ENCODE measurements around the gene REEP3. TPM values are rescaled to one million over a fixed set of nuclear protein-coding genes. Genes with fewer than 3 reads are reported as not detected.
A peak's percentile ranks its signal among the peaks of the same experiment; 100 is the strongest.
"Not testable (repeated sequence)": the region's sequence is repeated elsewhere in the genome, so short reads cannot be mapped to it uniquely, and the experiment has no call there.

The REEP3 gene
- total RNA-seq, 1 donor from 2014 or later: 13.6 TPM

- peak overlapping the region in 1 of 3 donors; percentile 5 for H3K4me3 ChIP-seq (ENCODE audit: low read length in 3 of 3)
- H3K36me3 ChIP-seq (ENCODE audit: control insufficient read depth in 3 of 3, insufficient read depth in 3 of 3, low read length in 3 of 3): no peaks in the 10 kb centered on the region
- peaks cover 0 to 4% (median 2%) of the 10 kb centered on the region in 3 donors for H3K4me1 ChIP-seq (ENCODE audit: control insufficient read depth in 3 of 3, insufficient read depth in 3 of 3, low read length in 3 of 3)
- H3K9ac ChIP-seq (ENCODE audit: low read depth in 1 of 3, low read length in 3 of 3): no peak overlapping the region
- H3K27ac ChIP-seq (ENCODE audit: low read depth, low read length): peak overlapping the region; percentile 49
- no peaks in the 10 kb centered on the region for H3K27me3 ChIP-seq (ENCODE audit: control insufficient read depth in 3 of 3, insufficient read depth in 3 of 3, low read length in 3 of 3)
- H3K9me3 ChIP-seq (ENCODE audit: control insufficient read depth in 3 of 3, low read length in 3 of 3): no peaks in the 10 kb centered on the region
Observed at GRCh38 chr10:63491588-63492316, 29.4 kb upstream of the REEP3 start.

- peak overlapping the region; percentile 49 for H3K27ac ChIP-seq (ENCODE audit: low read depth, low read length)
- H3K4me3 ChIP-seq (ENCODE audit: low read length in 3 of 3); H3K9ac ChIP-seq (ENCODE audit: low read depth in 1 of 3, low read length in 3 of 3): not testable (repeated sequence)
Observed at GRCh38 chr10:63492317-63492690, 28.9 kb upstream of the REEP3 start.

GRCh38 chr10:63493004-63493403 is 28.2 kb upstream of the REEP3 start:
- Histone ChIP-seq H3K27me3 (ENCODE audit: control insufficient read depth in 3 of 3, insufficient read depth in 3 of 3, low read length in 3 of 3) (no peaks in the 10 kb centered on the region), H3K27ac (ENCODE audit: low read depth, low read length) (no peak overlapping the region), H3K9ac (ENCODE audit: low read depth in 1 of 3, low read length in 3 of 3) (no peak overlapping the region), H3K9me3 (ENCODE audit: control insufficient read depth in 3 of 3, low read length in 3 of 3) (no peaks in the 10 kb centered on the region), H3K4me1 (ENCODE audit: control insufficient read depth in 3 of 3, insufficient read depth in 3 of 3, low read length in 3 of 3) (peaks cover 0 to 4% (median 2%) of the 10 kb centered on the region in 3 donors), H3K36me3 (ENCODE audit: control insufficient read depth in 3 of 3, insufficient read depth in 3 of 3, low read length in 3 of 3) (no peaks in the 10 kb centered on the region), H3K4me3 (ENCODE audit: low read length in 3 of 3) (no peak overlapping the region)

More at GRCh38 chr10:63492317-63492690, 28.9 kb upstream of the REEP3 start:
- not testable (repeated sequence) for H3K4me1 ChIP-seq (ENCODE audit: control insufficient read depth in 3 of 3, insufficient read depth in 3 of 3, low read length in 3 of 3); H3K9me3 ChIP-seq (ENCODE audit: control insufficient read depth in 3 of 3, low read length in 3 of 3); H3K27me3 ChIP-seq (ENCODE audit: control insufficient read depth in 3 of 3, insufficient read depth in 3 of 3, low read length in 3 of 3); H3K36me3 ChIP-seq (ENCODE audit: control insufficient read depth in 3 of 3, insufficient read depth in 3 of 3, low read length in 3 of 3)

- no peak overlapping the region for H3K27ac ChIP-seq (ENCODE audit: low read depth, low read length)
- H3K4me3 ChIP-seq (ENCODE audit: low read length in 3 of 3): no peak overlapping the region
- no peaks in the 10 kb centered on the region for H3K9me3 ChIP-seq (ENCODE audit: control insufficient read depth in 3 of 3, low read length in 3 of 3)
- peaks cover 0 to 2% (median 0%) of the 10 kb centered on the region in 3 donors for H3K4me1 ChIP-seq (ENCODE audit: control insufficient read depth in 3 of 3, insufficient read depth in 3 of 3, low read length in 3 of 3)
- H3K36me3 ChIP-seq (ENCODE audit: control insufficient read depth in 3 of 3, insufficient read depth in 3 of 3, low read length in 3 of 3): no peaks in the 10 kb centered on the region
- no peak overlapping the region for H3K9ac ChIP-seq (ENCODE audit: low read depth in 1 of 3, low read length in 3 of 3)
- H3K27me3 ChIP-seq (ENCODE audit: control insufficient read depth in 3 of 3, insufficient read depth in 3 of 3, low read length in 3 of 3): no peaks in the 10 kb centered on the region
Observed at GRCh38 chr10:63494951-63495350, 26.2 kb upstream of the REEP3 start.

GRCh38 chr10:63496561-63496960 is 24.6 kb upstream of the REEP3 start:
- H3K4me1 ChIP-seq (ENCODE audit: control insufficient read depth in 3 of 3, insufficient read depth in 3 of 3, low read length in 3 of 3): peaks cover 0 to 2% (median 0%) of the 10 kb centered on the region in 3 donors
- H3K36me3 ChIP-seq (ENCODE audit: control insufficient read depth in 3 of 3, insufficient read depth in 3 of 3, low read length in 3 of 3): no peaks in the 10 kb centered on the region
- no peak overlapping the region for H3K4me3 ChIP-seq (ENCODE audit: low read length in 3 of 3)
- H3K9ac ChIP-seq (ENCODE audit: low read depth in 1 of 3, low read length in 3 of 3): no peak overlapping the region
- H3K27ac ChIP-seq (ENCODE audit: low read depth, low read length): no peak overlapping the region
- H3K27me3 ChIP-seq (ENCODE audit: control insufficient read depth in 3 of 3, insufficient read depth in 3 of 3, low read length in 3 of 3): no peaks in the 10 kb centered on the region
- H3K9me3 ChIP-seq (ENCODE audit: control insufficient read depth in 3 of 3, low read length in 3 of 3): no peaks in the 10 kb centered on the region

DNA sequence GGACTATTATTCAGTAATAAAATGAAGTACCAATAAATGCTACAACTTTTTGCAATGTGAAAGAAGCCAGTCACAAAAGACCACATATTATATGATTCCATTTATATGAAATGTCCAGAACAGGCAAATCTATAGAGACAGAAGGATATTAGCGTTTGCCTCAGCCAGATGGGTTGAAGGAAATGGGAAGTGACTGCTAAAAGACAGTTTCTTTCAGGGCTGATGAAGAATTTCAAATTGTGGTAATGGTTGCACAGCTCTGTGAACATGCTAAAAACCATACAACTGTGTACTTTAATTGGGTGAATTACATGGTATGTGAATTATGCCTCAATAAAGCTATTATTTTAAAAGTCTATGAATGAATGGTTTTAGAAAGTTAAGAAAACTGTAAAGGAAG is 23.9 kb upstream of the REEP3 start:
- H3K27me3 ChIP-seq (ENCODE audit: control insufficient read depth in 3 of 3, insufficient read depth in 3 of 3, low read length in 3 of 3): no peaks in the 10 kb centered on the region
- H3K4me3 ChIP-seq (ENCODE audit: low read length in 3 of 3): no peak overlapping the region
- H3K9me3 ChIP-seq (ENCODE audit: control insufficient read depth in 3 of 3, low read length in 3 of 3): no peaks in the 10 kb centered on the region
- H3K9ac ChIP-seq (ENCODE audit: low read depth in 1 of 3, low read length in 3 of 3): no peak overlapping the region
- H3K27ac ChIP-seq (ENCODE audit: low read depth, low read length): no peak overlapping the region
- H3K36me3 ChIP-seq (ENCODE audit: control insufficient read depth in 3 of 3, insufficient read depth in 3 of 3, low read length in 3 of 3): no peaks in the 10 kb centered on the region
- peaks cover 0 to 2% (median 0%) of the 10 kb centered on the region in 3 donors for H3K4me1 ChIP-seq (ENCODE audit: control insufficient read depth in 3 of 3, insufficient read depth in 3 of 3, low read length in 3 of 3)

- H3K27me3 ChIP-seq (ENCODE audit: control insufficient read depth in 3 of 3, insufficient read depth in 3 of 3, low read length in 3 of 3): no peaks in the 10 kb centered on the region
- H3K27ac ChIP-seq (ENCODE audit: low read depth, low read length): no peak overlapping the region
- H3K4me1 ChIP-seq (ENCODE audit: control insufficient read depth in 3 of 3, insufficient read depth in 3 of 3, low read length in 3 of 3): peaks cover 0 to 4% (median 3%) of the 10 kb centered on the region in 3 donors
- no peaks in the 10 kb centered on the region for H3K36me3 ChIP-seq (ENCODE audit: control insufficient read depth in 3 of 3, insufficient read depth in 3 of 3, low read length in 3 of 3)
- H3K9me3 ChIP-seq (ENCODE audit: control insufficient read depth in 3 of 3, low read length in 3 of 3): no peaks in the 10 kb centered on the region
- H3K9ac ChIP-seq (ENCODE audit: low read depth in 1 of 3, low read length in 3 of 3): no peak overlapping the region
- no peak overlapping the region for H3K4me3 ChIP-seq (ENCODE audit: low read length in 3 of 3)
Observed at GRCh38 chr10:63498665-63499064, 22.5 kb upstream of the REEP3 start.

- not testable (repeated sequence) for H3K27me3 ChIP-seq (ENCODE audit: control insufficient read depth in 3 of 3, insufficient read depth in 3 of 3, low read length in 3 of 3); H3K9ac ChIP-seq (ENCODE audit: low read depth in 1 of 3, low read length in 3 of 3); H3K9me3 ChIP-seq (ENCODE audit: control insufficient read depth in 3 of 3, low read length in 3 of 3); H3K4me1 ChIP-seq (ENCODE audit: control insufficient read depth in 3 of 3, insufficient read depth in 3 of 3, low read length in 3 of 3); H3K27ac ChIP-seq (ENCODE audit: low read depth, low read length); H3K36me3 ChIP-seq (ENCODE audit: control insufficient read depth in 3 of 3, insufficient read depth in 3 of 3, low read length in 3 of 3); H3K4me3 ChIP-seq (ENCODE audit: low read length in 3 of 3)
Observed at GRCh38 chr10:63500551-63500950, 20.6 kb upstream of the REEP3 start.

- Histone ChIP-seq H3K27ac (ENCODE audit: low read depth, low read length) (no peak overlapping the region), H3K27me3 (ENCODE audit: control insufficient read depth in 3 of 3, insufficient read depth in 3 of 3, low read length in 3 of 3) (no peaks in the 10 kb centered on the region), H3K9ac (ENCODE audit: low read depth in 1 of 3, low read length in 3 of 3) (no peak overlapping the region), H3K9me3 (ENCODE audit: control insufficient read depth in 3 of 3, low read length in 3 of 3) (no peaks in the 10 kb centered on the region), H3K4me3 (ENCODE audit: low read length in 3 of 3) (no peak overlapping the region), H3K4me1 (ENCODE audit: control insufficient read depth in 3 of 3, insufficient read depth in 3 of 3, low read length in 3 of 3) (peaks cover 0 to 9% (median 3%) of the 10 kb centered on the region in 3 donors), H3K36me3 (ENCODE audit: control insufficient read depth in 3 of 3, insufficient read depth in 3 of 3, low read length in 3 of 3) (no peaks in the 10 kb centered on the region)
Observed at GRCh38 chr10:63501954-63502353, 19.2 kb upstream of the REEP3 start.

- H3K27me3 ChIP-seq (ENCODE audit: control insufficient read depth in 3 of 3, insufficient read depth in 3 of 3, low read length in 3 of 3): no peaks in the 10 kb centered on the region
Observed at GRCh38 chr10:63502832-63503231, 18.4 kb upstream of the REEP3 start.

More at GRCh38 chr10:63502832-63503231, 18.4 kb upstream of the REEP3 start:
- Histone ChIP-seq H3K4me1 (ENCODE audit: control insufficient read depth in 3 of 3, insufficient read depth in 3 of 3, low read length in 3 of 3) (peaks cover 0 to 9% (median 3%) of the 10 kb centered on the region in 3 donors), H3K36me3 (ENCODE audit: control insufficient read depth in 3 of 3, insufficient read depth in 3 of 3, low read length in 3 of 3) (no peaks in the 10 kb centered on the region), H3K27ac (ENCODE audit: low read depth, low read length) (no peak overlapping the region), H3K9me3 (ENCODE audit: control insufficient read depth in 3 of 3, low read length in 3 of 3) (no peaks in the 10 kb centered on the region), H3K9ac (ENCODE audit: low read depth in 1 of 3, low read length in 3 of 3) (no peak overlapping the region), H3K4me3 (ENCODE audit: low read length in 3 of 3) (no peak overlapping the region)
